ENCODE data around the gene SF3A1.

Gene SF3A1

DNA sequence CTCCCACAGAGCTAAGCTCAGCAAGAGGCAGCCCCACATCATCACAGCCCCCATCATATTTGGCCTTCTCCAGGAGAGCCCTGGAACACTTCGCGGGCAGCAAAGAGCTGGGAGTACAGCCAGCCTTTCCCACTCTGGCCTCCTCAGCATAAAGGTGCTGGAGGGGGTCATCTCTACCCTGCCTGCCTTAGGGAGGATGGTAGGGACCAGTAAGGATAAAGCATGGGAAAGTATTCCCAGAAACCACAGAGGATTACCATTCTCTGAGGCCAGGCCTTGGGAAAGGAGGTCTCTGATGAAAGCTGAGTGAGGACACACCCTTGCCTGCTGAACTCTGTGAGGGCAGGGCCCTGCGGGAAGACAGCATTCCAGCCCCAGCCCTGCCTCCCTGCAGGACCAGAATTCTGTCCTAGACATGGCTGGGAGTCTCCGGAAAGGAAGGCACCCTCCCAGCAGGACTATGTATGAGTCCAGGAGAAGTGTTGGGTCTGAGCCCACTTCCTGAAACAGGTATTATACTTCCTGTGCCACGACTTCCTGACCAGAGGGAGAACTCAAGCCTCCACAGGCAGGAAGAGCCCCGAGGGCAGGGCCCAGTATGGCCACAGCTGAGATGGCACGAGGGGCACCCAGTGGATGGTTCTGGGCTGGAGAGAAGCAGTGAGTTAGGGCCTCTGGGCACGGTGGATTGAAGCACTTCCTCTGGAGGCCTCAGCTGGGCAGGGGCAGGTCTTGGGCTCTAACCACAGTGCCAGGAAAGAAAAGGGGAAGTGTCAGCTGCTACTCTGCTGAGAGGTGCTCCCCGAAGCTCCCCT, 54.5 kb downstream of the SF3A1 start:
- no peak for FAIRE-seq

DNA sequence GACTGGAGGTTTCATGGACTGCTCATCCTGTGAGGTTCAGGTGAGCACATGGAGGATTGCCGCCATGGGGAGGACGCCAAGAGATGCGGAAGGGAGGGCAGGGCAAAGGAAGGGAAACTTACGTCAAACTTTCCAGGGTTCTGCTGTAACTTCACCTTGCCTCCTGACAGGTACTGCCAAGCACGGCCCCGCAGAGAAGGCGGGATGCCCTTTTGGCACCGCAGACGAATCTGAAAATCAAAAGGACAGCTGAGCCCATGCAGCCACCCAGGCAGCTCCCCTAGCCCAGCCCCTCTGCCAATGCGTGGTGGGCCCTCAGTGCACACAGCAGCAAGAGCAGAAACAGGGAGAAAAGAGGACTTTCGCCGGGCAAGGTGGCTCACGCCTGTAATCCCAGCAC, 57.4 kb downstream of the SF3A1 start:
- FAIRE-seq: no peak

DNA sequence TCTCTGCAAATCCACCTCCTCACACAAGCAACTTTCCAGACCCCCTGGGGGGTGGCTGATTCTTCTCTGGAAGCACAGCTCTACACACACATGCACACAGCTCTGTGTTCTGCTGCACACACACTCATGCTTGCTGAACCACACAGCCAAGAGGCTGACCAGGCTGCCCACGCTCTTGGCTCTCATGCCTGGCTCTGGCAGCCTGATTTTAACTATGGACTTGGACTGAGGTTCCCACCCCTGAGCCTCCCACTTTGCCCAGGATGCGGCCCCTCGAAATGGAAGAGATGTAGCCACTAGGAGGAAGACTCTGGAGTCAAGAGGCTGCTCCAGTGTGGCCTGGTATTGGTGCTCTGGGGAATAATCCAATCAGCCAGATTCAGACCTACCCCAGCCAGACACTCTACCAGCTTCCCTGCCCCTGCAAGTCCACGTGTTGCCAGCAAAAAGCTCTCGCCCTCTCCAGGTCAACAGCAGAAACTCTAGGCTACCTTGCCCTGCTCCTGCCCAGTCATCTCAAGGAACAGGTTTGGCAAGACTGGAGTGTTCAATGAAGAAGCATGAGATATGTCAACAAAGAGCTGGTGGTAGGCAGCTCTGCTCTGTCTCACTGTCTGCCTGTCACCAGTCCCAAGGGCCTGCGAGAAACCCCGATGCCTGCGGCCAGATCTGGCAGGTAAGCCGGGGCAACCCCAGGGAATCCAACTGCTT, 58.5 kb downstream of the SF3A1 start:
- FAIRE-seq: no peak

DNA sequence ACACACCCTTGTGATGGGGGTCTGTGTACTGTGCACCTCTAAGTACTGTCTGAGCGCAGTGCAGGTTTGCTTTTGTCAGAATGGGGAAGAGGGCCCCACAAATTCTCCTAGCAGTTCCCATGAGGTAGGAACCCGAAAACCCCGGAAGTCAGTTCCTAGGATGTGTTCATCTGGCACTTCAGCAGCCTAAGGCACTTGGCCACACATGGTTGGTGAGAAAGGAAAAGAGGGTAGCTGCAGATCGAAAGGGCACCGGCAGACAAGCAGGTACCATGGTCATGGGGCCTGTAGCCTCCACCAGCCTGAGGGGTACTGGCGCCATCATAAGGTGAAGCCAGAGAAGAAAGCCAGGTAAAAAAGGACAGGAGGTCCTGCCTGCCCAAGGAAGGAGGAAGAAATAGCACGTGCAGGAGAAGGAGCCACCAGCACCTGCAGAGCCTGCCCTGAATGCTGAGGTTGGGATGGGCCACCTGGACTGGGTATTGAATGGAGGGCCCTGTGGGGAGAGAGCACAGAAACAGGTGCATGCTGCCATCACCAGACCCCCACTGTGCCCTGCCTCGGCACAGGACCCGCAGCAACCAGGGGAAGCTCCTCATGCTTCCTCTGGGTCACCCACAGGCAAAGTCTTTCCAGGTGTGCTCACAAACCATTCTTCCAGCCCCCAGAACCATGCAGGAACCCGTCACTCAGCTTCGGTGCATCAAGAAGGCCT, 59.3 kb downstream of the SF3A1 start:
- FAIRE-seq: no peak

DNA sequence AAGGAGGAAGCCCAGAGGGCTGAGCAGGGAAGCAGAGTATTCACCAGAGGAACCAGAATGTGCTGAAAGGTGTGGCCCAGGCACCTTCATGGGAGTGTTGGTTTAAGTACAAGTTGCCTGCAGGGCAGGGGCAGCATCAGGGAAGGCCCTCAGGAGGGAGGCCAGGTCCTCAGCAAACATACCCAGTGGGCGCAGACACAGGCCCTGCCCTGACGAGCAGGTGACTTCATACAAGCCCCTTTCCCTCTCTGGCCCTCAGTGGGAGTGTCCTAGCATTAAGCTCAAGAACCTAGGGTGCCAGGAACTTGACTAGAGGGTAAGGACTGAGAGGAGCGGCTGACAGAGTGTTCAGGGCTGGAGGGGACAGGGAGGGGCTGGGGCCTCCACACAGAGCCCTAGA, 59.9 kb downstream of the SF3A1 start:
- no peak for FAIRE-seq

DNA sequence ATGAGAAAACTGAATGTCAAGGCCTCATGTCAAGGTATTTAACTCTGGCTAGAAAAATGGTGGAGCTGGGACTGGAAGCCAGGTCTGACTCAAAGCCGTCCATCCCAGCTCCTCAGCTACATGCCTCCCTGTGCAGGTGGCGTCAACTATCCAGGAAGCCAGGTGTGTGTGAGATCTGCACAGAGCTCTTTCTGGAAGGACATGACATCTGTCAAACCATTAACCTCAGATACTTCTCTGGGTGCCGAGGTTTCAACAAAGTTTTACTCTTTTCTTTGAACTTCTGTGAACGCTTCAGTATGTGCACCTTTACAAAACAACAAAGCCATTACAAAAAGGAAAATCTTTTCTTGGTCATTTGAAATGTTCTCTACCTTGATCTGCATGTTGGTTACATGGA, 60.4 kb downstream of the SF3A1 start:
- no peak for FAIRE-seq

DNA sequence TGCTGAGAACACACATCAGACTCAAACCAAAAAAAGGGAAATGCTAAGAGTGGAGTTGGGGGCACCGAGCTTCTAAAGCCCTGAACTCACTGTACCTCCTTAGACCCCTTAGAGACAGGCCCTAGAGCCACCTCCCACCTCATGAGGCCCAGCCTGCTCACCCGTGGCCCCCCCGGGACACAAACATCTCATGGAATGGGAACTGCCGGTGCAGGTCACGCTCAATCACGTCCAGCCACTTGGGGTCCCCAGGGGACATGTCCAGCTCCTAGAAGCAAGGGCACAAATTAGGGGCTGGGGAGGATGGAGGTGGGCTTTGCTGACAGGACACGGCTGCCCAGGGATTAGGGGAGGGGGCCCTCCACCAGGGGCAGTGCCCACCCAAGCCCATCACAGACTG, 61.1 kb downstream of the SF3A1 start:
- no peak for FAIRE-seq

DNA sequence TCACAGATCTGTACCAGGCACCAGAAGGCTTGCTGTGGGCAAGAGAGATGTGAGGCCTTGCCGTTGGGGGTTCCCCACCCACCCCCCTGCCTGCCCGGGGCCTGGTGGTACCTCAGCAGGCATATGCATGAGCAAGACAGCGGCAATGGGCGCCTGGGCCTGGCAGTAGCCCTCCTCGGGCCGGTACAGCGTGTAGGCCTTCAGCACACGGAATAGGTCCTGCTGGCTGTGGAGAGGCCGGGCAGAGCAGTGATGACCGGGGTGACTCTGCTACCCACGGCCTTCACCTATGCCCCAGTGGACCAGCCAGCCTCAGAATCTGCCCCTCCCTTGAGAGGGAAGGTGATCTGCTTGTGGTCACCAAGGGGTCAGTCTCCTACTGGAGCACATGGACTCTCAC, 61.9 kb downstream of the SF3A1 start:
- FAIRE-seq: no peak

DNA sequence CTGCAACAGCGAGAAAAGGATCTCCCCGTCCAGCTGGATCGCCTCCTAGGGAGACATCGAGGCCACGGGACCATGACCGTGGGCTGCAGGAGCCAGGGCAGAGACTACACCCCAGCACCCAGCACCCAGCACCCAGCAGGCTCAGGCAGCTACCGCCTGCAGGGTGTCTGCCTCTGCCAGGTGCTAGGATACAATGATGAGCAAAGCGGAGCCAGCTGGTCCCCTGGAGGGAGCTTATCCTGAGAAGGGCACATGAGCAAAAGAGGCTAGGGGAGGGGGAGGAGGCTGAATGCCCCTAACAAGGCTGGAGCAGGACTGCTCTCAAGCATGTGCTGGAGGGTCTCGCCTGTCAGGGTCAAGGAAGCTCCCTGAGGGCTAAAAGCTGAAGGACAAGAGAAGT, 62.6 kb downstream of the SF3A1 start:
- no peak for FAIRE-seq

DNA sequence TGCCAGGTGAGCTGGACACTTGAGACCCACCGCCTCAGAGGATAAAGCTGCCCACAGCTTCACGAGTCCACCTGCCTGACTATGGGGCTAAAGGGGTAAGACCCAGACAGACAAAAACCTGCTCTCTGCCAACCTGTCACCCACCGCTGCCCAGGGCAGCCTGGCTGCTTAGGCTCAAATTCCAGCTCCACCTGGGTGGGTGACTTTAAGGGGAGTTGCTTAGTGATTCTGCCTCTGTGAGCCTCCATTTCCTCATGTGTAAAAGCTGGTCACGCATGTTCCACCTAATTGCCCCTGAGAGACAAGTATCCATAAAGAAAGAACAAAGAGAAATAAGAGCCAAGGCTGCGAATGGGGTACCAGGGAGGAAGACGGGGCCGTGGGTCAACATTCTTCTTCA, 63.7 kb downstream of the SF3A1 start:
- no peak for FAIRE-seq

DNA sequence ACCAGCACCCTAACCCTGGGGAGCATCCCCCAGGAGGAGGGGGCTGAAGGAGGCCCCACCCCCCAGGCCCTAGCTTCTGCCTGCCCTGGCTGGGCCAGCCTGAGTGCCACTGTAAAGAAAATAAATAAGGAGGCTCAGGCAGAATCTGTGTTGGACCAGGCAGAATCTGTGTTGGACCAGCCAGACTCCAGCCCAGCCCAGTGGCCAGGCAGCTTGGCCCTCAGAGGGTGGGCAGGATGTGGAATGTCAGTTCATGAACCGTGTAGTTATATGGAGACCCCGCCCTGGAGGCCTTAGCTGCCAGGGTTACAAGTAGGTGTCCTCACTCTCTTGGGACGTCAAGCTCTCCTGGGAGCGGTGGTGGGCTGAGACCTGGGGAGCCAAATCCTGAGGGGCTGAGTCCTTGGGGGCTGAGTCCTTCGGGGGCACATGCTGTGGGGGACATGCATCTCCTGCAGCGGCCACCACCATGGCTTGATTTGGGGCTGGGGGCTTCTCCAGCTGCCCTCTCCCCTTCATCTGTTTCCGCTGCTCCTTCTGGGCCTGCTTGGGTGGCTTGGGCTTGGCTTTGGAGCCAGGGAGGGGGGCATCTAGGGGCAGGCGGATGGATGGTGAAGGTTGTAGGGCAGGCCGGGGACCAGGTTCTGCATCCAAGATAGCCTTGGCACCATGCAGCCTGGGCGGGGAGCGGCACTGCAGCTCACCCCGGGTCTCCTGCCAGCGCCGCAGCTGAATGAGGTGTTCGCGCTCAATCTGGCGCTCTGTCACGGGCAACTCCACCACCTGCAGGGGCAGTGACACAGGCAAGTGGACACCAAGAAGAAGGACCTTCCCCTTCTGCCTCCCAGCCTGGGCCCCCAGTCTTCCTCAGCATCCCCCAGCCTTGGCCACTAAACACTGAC, 64.4 kb downstream of the SF3A1 start:
- FAIRE-seq: no peak

DNA sequence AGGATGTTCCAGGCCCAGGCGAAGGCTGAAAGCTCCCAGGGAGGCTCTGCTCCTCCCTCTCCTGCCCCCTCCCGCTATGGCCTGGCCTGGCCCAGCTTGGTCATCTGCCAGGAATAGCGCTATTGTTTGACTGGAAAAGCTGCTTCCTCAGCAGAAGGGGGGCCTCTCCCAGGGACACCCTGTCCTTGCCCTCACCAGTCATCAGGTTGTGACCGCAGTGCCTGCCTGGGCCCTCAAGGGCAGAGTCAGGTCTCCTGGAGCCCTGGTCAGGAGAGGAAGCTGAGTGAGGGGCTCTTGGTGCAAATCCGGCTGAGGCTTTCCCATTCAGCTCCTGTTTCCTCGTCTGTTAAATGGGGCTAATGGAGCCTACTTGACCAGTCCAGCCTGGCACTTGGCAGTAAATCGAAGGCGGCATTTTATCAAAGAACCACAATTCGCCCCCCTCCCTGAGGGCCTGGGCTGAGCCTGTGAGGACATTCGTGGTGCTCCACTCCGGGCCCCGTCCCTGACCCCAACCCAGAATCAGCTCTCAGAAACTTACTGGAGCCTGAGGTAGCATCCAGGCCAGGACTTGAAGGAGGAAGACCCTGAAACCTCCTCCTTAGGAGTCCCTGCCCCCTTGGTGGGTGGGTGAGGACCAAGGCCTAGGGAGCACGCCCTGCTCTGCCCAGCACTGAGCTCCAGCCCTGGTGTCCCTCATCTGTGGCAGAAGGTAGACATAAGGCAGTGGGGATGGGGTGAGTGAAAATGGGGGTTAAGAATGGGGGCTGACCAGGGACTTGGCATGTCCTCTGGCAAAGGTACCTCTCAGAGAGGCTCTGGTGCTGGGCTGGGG, 65.4 kb downstream of the SF3A1 start:
- FAIRE-seq: no peak

DNA sequence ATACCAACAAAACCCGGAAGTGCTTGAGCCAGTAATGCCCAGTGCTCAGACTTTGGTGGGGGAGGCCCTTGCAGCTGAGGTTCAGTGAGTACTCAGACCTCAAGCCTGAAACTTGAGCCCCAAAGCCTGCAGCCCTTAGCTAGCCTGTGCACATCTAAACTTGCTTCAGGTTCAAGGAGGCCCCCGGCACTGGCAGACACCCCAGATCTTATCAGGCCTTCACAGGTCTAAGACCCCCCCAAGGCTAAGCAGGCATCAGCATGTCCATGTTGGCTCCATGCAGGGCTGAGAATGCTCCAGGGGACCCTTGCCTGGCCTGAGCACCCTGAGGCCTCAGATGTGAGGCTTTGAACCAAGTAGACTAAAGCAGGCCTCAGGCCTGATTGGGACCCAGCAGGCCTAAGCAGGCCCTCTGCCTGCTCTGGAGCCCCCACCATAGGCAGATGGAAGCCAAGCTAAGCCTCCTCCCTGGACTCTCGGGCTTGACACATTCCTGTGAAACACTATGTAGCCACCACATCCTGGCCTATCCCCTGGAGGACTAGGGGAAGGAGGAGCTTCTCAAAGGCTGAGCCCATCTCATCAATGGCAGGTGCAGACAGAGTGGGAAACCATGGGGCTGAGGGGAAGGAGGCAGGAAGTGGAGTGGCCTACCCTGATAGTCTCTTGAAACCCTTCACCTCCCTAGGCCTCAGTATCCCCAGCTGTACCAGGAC, 66.2 kb downstream of the SF3A1 start:
- no peak for FAIRE-seq

DNA sequence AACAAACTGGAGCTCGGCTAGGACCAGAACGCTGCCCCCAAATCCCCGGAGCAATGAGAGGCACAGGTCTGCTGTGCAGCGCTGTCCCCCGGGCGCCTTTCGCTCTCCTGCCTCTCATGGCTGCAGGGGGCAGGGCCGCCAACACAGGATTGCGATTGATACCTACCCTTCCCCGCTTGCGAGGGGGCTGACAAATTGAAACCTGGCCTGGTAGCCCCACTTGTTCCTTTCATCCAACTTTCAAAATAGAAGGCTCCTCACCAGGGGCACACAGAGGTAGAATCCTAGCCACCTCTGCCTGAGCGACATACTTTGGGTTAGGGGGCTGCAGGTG, 66.7 kb downstream of the SF3A1 start:
- FAIRE-seq: no peak

DNA sequence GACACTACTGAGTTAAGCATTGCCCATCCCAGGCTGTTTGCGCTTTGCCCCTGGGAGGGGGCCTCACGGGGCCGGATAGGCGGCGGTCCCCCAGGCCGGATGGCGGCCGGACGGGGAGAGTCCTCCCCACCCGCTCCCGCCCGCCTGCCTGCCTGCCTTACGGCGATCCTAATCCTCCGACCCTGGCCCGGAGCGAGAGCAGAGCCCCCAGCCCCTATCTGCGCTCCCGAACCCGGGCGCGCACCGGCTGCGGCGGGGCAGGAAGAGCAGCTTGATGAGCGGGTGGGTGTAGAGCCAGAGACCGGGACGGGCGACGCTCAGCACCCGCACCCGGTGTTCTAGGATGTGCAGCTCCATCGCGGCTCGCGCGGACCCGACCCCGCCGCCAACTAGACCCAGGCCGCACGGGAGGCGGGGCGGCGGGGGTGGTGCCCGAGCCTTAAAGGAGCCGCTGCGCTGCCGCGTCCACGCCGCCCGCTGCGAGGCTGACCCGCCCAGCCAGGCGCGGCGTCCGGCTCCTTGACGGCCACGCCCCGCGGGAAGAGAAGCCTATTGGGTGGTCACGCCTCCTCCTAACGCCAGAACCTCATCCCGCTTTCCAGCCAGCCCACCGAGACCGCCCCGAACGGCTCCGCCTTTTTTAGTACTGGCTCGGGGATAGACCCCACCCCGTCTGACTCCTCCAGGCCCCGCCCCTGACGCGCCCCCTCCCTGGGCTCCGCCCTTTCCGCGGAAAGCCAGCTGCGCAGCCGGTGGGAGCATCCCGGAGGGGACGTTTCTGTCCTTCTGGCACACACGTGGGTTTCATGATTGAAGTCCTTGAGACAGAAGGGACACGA, 67.3 kb downstream of the SF3A1 start, which contains the start of gene CASTOR1:
Gene CASTOR1 (minus strand): TSS at position 365 of the 839 bp plus-strand sequence. CDS start 8 bp downstream, at position 357.
- FAIRE-seq: no peak

DNA sequence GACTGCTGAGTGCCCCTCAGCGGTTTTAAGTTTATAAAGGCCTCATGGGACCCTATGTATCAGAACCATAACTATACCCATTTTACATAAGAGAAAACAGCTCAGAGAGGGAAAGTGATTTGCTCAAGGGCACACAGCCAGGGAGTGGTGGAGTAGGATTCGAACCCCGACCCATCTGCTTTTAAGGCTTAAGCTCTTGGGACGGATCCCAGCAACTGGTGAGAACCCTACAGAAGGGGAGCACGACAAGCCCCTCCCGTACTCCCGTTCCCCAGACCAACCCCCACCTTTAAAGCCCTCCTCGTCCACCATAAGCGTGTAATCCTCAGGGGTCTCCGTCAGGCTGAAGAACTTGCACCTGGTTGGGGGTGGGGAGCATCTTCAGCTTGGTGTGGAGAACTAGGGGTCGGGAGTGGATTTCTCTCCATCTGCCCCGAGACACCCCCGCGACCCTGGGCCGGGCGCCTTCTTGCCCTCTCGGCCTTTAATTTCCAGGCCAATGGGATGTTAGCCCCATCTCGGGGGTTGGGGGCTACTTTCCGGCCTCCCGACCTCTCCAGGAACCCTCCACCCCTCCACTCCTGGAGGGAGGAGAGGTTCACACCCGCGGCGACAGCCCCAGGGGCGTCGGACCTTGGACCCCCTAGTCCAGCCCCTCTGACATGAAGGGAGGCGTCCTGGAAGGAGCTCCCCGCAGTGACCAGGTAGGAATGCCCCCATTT, 68.1 kb downstream of the SF3A1 start:
- no peak for FAIRE-seq

DNA sequence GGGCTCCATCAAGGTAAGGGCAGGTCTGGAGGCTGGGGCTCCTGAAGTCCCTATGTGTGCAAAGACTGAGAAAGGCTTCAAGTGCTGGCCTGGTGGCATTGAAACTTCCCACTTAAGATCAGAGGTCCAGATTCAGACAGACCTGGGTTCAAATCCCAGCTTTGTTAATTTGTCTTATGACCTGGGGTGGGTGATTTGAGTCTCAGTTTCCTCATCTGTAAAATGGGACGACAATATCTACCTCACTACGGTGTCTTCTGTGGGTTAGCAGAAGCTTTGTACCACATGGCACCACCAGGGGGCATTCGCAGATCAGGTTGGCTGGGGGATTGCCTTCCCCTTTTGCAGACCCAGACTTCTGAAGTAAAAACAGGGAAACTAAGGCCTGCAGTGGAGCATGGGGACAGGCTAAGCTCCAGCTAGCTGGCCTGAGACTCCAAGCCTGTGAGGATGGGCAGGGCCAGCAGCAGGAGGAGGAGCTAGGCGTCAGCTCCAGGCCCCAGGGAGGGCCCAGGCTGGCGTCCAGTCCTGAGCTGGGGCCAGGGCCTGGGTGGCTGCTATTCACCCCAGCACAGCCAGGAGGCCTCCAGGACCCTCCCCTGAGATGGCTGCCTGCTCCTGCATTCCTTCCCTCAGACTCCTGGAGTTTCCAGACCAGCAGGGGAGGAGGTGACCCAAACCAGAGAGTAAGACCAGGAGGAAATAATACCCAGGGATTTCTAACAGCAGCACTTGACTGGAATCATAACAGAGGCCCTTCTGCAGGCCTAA, 68.9 kb downstream of the SF3A1 start:
- FAIRE-seq: no peak

DNA sequence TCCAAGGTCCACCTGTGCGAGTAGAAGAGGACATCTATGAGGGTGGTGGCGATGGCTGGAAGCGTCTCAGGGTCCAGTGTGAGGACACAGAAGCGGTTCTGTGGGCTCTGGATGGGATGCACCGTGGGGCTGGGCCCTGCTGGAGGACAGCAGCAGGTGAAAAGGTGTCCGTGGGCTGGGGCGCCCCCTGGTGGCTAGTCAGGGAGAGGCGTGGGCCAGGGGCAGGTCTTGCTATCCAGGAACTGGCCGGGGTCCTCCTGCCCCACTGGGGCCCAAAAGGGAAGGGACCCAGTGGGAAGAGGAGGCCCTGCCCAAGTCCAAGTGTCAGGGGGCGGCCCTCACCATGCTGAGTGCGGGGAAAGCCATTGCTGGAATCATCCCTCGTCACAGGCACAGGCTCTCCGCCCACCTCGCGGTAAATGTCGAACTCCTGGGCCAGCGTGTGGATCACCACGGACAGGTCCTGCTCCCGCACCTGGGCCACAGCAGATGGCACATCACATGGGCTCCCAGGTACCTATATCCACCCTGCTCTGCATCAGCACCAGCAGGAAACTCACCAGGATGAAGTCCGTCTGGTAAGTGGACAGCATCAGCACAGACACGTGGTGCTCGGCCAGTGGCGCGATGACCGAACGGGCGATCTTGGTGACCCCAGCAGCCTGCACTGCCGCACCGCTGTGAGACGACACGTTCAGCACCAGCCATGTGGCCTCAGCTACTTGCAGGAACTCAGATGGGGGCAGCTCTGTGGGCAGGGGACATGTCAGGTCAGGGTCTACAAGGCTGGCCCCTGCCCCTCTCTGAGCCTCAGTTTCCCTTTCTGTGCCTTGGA, 69.7 kb downstream of the SF3A1 start:
- no peak for FAIRE-seq

All from colon (tissue), 2 donors.